Psoas muscle (tissue), 8 donors: ENCODE data around the gene RASSF3. TPM values are rescaled to one million over a fixed set of nuclear protein-coding genes. Genes with fewer than 3 reads are reported as not detected.

Experiments used
- ATAC-seq, 4 donors: fragments of 200-7000 bp; cut with Tn5 transposase; one replicate each; pipeline ENCODE4 v1.9.1; 2020; ENCODE audit warnings: moderate library complexity in 3 of 4, mild to moderate bottlenecking in 2 of 4
- DNase-seq, 2 donors: peaks; one replicate each; pipeline ENCODE4 v3.0.0-alpha.2; 2020
- H3K27ac ChIP-seq: fragments of 200-600 bp; one replicate; pipeline ENCODE4 v1.8.0; 2022
- H3K27me3 ChIP-seq, 3 donors: fragments of 200-600 bp in 1 of 3; one replicate each; pipeline versions ENCODE4 v1.6.1 to v1.8.0; 2013 to 2022; ENCODE audit warnings: low read length in 2 of 3, mild to moderate bottlenecking in 2 of 3, moderate library complexity in 1 of 3; ENCODE audit not compliant: insufficient read depth in 3 of 3
- H3K36me3 ChIP-seq, 2 donors: fragments of 200-600 bp in 1 of 2; one replicate each; pipeline versions ENCODE4 v1.6.1 to v1.8.0; 2013 to 2022; ENCODE audit warnings: low read depth in 1 of 2, mild to moderate bottlenecking in 1 of 2, moderate library complexity in 1 of 2; ENCODE audit not compliant: insufficient read depth in 1 of 2
- H3K4me1 ChIP-seq: fragments of 200-600 bp; one replicate; pipeline ENCODE4 v1.8.0; 2022
- H3K4me3 ChIP-seq: fragments of 200-600 bp; one replicate; pipeline ENCODE4 v1.8.0; 2022; ENCODE audit warnings: mild to moderate bottlenecking
- H3K9me3 ChIP-seq: fragments of 200-600 bp; one replicate; pipeline ENCODE4 v1.8.0; 2022
- CTCF ChIP-seq: fragments of 200-600 bp; IDR thresholded peaks from one replicate; pipeline ENCODE4 v1.8.0; 2022; ENCODE audit warnings: antibody characterized with exemption
- WGBS, 3 donors: extraction: QIAGEN DNeasy Blood & Tissue Kit; methylation state at CpG; one replicate each; pipeline versions ENCODE4 v1.1.6 to v1.1.7; 2013; 5-methylcytosine and 5-hydroxymethylcytosine counted together
- intact Hi-C, 2 donors: fragments of 100-400 bp; cut with DNase I; formaldehyde crosslinking; loops; one replicate each; pipeline versions ENCODE4 v1.11.0 to v1.14.2; 2022
- polyA plus RNA-seq, 3 donors: library from polyadenylated mRNA; stranded (reverse); fragments of 200-250 nt; gene quantifications; one replicate each; pipeline ENCODE4 v1.2.3, GENCODE V29; 2013
- total RNA-seq, 4 donors: library from RNA; stranded (reverse); fragmentation: NEBNext Ultra II Directional in 2 of 4; extraction: Animal tissue kit (Norgen Biotek cat#: 25700) in 2 of 4; gene quantifications; one replicate each; pipeline versions ENCODE4 v1.2.1 to v1.2.4, GENCODE V29; 2021 to 2023
- donor health status: healthy with polysubstance abuse.
- donor health status: DM: no; HTN: no; CAD: no; lungs with moderate emphysema.
- donor health status: Bipolar disorder and iron deficiency.
- donor health status: healthy.
- donor health status: DM: yes; HTN: yes; CAD: no.
- donor health status: DM: no; HTN: no; CAD: no.
- donor health status: DM: no; HTN: no; CAD: no.
- donor health status: DM: yes; HTN: yes; CAD: no.

RASSF3 gene
- total and polyA plus RNA-seq, 7 donors: 4.9 to 30.6 (median 14.5) TPM

GRCh38 chr12:64696080-64696741 is 85.9 kb downstream of the RASSF3 start:
- 43 to 57% (median 45%) methylated on average over 1 of the region's 1 CpG for WGBS, 3 donors
- intact Hi-C loops: loop anchor here in 1 of 2 donors (1.0 to 5.0 kb wide), 2 partner anchors 129 to 147 kb away; no protein-coding TSS in a partner anchor
- Histone ChIP-seq H3K4me3 (no peak overlapping the region), H3K4me1 (peaks cover 9% of the 10 kb centered on the region), H3K36me3 (peaks cover 0 to 31% of the 10 kb centered on the region in 2 donors), H3K9me3 (no peaks in the 10 kb centered on the region), H3K27ac (no peak overlapping the region), H3K27me3 (no peaks in the 10 kb centered on the region)
- ATAC-seq: no peak
- DNase-seq: no peak
- peak; percentile 35 for TF ChIP-seq CTCF

GRCh38 chr12:64699504-64700115 is 89.3 kb downstream of the RASSF3 start:
- DNase-seq (no peak), ATAC-seq (no peak)
- Histone ChIP-seq H3K4me1 (no peaks in the 10 kb centered on the region), H3K36me3 (peaks cover 0 to 23% of the 10 kb centered on the region in 2 donors), H3K4me3 (no peak overlapping the region), H3K27me3 (no peaks in the 10 kb centered on the region), H3K9me3 (no peaks in the 10 kb centered on the region), H3K27ac (no peak overlapping the region)
- WGBS, 3 donors: 89 to 96% (median 95%) methylated on average over 12 of the region's 12 CpGs
- intact Hi-C loops: loop anchor here in 1 of 2 donors (5.0 kb wide), 1 partner anchor 132 kb away; no protein-coding TSS in a partner anchor
- no peak for TF ChIP-seq CTCF

GRCh38 chr12:64700532-64700931 is 90.2 kb downstream of the RASSF3 start:
- H3K9me3 ChIP-seq: no peaks in the 10 kb centered on the region
- no peak overlapping the region for H3K27ac ChIP-seq
- ATAC-seq: no peak
- 85 to 91% (median 89%) methylated on average over 1 of the region's 1 CpG for WGBS, 3 donors
- intact Hi-C loops: no loop called here
- no peak for TF ChIP-seq CTCF
- H3K4me3 ChIP-seq: no peak overlapping the region
- no peak for DNase-seq
- no peaks in the 10 kb centered on the region for H3K27me3 ChIP-seq
- H3K4me1 ChIP-seq: no peaks in the 10 kb centered on the region
- H3K36me3 ChIP-seq: peaks cover 0 to 17% of the 10 kb centered on the region in 2 donors

GRCh38 chr12:64701283-64701682 is 91.0 kb downstream of the RASSF3 start:
- no peak for ATAC-seq
- Histone ChIP-seq H3K36me3 (peaks cover 0 to 16% of the 10 kb centered on the region in 2 donors), H3K9me3 (no peaks in the 10 kb centered on the region), H3K4me3 (no peak overlapping the region), H3K27ac (no peak overlapping the region), H3K4me1 (no peaks in the 10 kb centered on the region), H3K27me3 (no peaks in the 10 kb centered on the region)
- TF ChIP-seq CTCF: no peak
- no peak for DNase-seq
- intact Hi-C loops: no loop called here
- WGBS, 3 donors: 33 to 43% (median 36%) methylated on average over 5 of the region's 5 CpGs
